Thymus (tissue), 11 donors: ENCODE data around the gene PTGER1. TPM values are rescaled to one million over a fixed set of nuclear protein-coding genes. Genes with fewer than 3 reads are reported as not detected.
"Not testable (repeated sequence)": the region's sequence is repeated elsewhere in the genome, so short reads cannot be mapped to it uniquely, and the experiment has no call there.

Source experiments
- DNase-seq, 9 donors: peaks; one replicate each; pipeline ENCODE4 v3.0.0-alpha.2; 2013; ENCODE audit warnings: low spot score in 9 of 9, low read depth in 6 of 9, missing footprints in 1 of 9
- H3K27ac ChIP-seq, 2 donors: one replicate each; pipeline ENCODE4 v1.5.1; 2013; ENCODE audit warnings: control low read depth in 1 of 2, low read depth in 1 of 2, low read length in 1 of 2, mild to moderate bottlenecking in 1 of 2, moderate library complexity in 1 of 2
- H3K27me3 ChIP-seq, 2 donors: one replicate each; pipeline ENCODE4 v1.5.1; 2013; ENCODE audit warnings: low read length in 1 of 2; ENCODE audit not compliant: control insufficient read depth in 2 of 2, insufficient read depth in 1 of 2
- H3K36me3 ChIP-seq, 2 donors: one replicate each; pipeline ENCODE4 v1.5.1; 2013; ENCODE audit warnings: low read length in 1 of 2, mild to moderate bottlenecking in 1 of 2, moderate library complexity in 1 of 2; ENCODE audit not compliant: control insufficient read depth in 2 of 2, insufficient read depth in 2 of 2
- H3K4me1 ChIP-seq, 2 donors: one replicate each; pipeline ENCODE4 v1.5.1; 2013; ENCODE audit warnings: low read length in 2 of 2; ENCODE audit not compliant: control insufficient read depth in 2 of 2, insufficient read depth in 2 of 2
- H3K4me3 ChIP-seq, 2 donors: one replicate each; pipeline ENCODE4 v1.5.1; 2013; ENCODE audit warnings: low read length in 2 of 2, control low read depth in 1 of 2, mild to moderate bottlenecking in 1 of 2
- H3K9me3 ChIP-seq, 2 donors: one replicate each; pipeline ENCODE4 v1.5.1; 2013; ENCODE audit warnings: low read length in 1 of 2, mild to moderate bottlenecking in 1 of 2; ENCODE audit not compliant: control insufficient read depth in 2 of 2, insufficient read depth in 1 of 2
- WGBS: extraction: QIAGEN DNeasy Blood & Tissue Kit; methylation state at CpG from one replicate; pipeline ENCODE4 v1.1.7; 2013; 5-methylcytosine and 5-hydroxymethylcytosine counted together
- polyA plus RNA-seq: library from polyadenylated mRNA; stranded (reverse); fragments of 200-250 nt; gene quantifications from one replicate; pipeline ENCODE4 v1.2.3, GENCODE V29; 2013
- total RNA-seq: library from RNA; stranded (reverse); fragments of 120-200 nt; gene quantifications from one replicate; pipeline ENCODE4 v1.2.4, GENCODE V29; 2013
- donor health status: healthy.

The PTGER1 gene
- total and polyA plus RNA-seq, 2 donors: 0.11 TPM; not detected in 1

- Histone ChIP-seq H3K4me1 (peaks cover 4 to 29% of the 10 kb centered on the region in 2 donors), H3K27ac (no peak overlapping the region), H3K9me3 (peaks cover 0 to 3% of the 10 kb centered on the region in 2 donors), H3K4me3 (no peak overlapping the region), H3K27me3 (peaks cover 41 to 47% of the 10 kb centered on the region in 2 donors), H3K36me3 (peaks cover 33 to 45% of the 10 kb centered on the region in 2 donors)
- no peak for DNase-seq
- WGBS: 89% methylated on average over 46 of the region's 46 CpGs
These were observed 3.5 kb downstream of the PTGER1 start for GRCh38 chr19:14471436-14472187.

GRCh38 chr19:14470031-14470876 is 4.9 kb downstream of the PTGER1 start:
- H3K4me3 ChIP-seq: no peak overlapping the region
- no peak for DNase-seq
- peaks cover 4 to 20% of the 10 kb centered on the region in 2 donors for H3K4me1 ChIP-seq
- H3K9me3 ChIP-seq: peaks cover 0 to 3% of the 10 kb centered on the region in 2 donors
- H3K27me3 ChIP-seq: peaks cover 31 to 34% of the 10 kb centered on the region in 2 donors
- 96% methylated on average over 32 of the region's 32 CpGs for WGBS
- H3K27ac ChIP-seq: no peak overlapping the region
- peaks cover 44 to 57% of the 10 kb centered on the region in 2 donors for H3K36me3 ChIP-seq

- peak overlapping the region in 1 of 2 donors; percentile 3 for H3K27ac ChIP-seq
- peaks cover 67 to 78% of the 10 kb centered on the region in 2 donors for H3K36me3 ChIP-seq
- H3K4me1 ChIP-seq: peaks cover 4 to 10% of the 10 kb centered on the region in 2 donors
- H3K4me3 ChIP-seq: no peak overlapping the region
- peaks cover 7 to 9% of the 10 kb centered on the region in 2 donors for H3K27me3 ChIP-seq
- H3K9me3 ChIP-seq: peaks cover 0 to 3% of the 10 kb centered on the region in 2 donors
- whole genome bisulfite sequencing: 97% methylated on average over 9 of the region's 9 CpGs
- DNase-seq: no peak
These were observed 7.3 kb downstream of the PTGER1 start for GRCh38 chr19:14467816-14468215.

GRCh38 chr19:14467391-14467790 is 7.8 kb downstream of the PTGER1 start:
- no peak for DNase-seq
- WGBS: 93% methylated on average over 12 of the region's 12 CpGs
- H3K9me3 ChIP-seq: no peaks in the 10 kb centered on the region
- no peak overlapping the region for H3K4me3 ChIP-seq
- H3K27me3 ChIP-seq: peaks cover 3 to 5% of the 10 kb centered on the region in 2 donors
- peak overlapping the region in 1 of 2 donors; percentile 3 for H3K27ac ChIP-seq
- H3K4me1 ChIP-seq: peaks cover 2 to 6% of the 10 kb centered on the region in 2 donors
- H3K36me3 ChIP-seq: peaks cover 71 to 82% of the 10 kb centered on the region in 2 donors

GRCh38 chr19:14463747-14464146 is 11.4 kb downstream of the PTGER1 start:
- 98% methylated on average over 21 of the region's 21 CpGs for WGBS
- H3K27me3 ChIP-seq: no peaks in the 10 kb centered on the region
- no peak overlapping the region for H3K4me3 ChIP-seq
- H3K27ac ChIP-seq: no peak overlapping the region
- H3K9me3 ChIP-seq: no peaks in the 10 kb centered on the region
- no peaks in the 10 kb centered on the region for H3K4me1 ChIP-seq
- DNase-seq: no peak
- peaks cover 71 to 75% of the 10 kb centered on the region in 2 donors for H3K36me3 ChIP-seq

- peaks cover 66 to 76% of the 10 kb centered on the region in 2 donors for H3K36me3 ChIP-seq
- not testable (repeated sequence) for H3K27ac ChIP-seq, H3K27me3 ChIP-seq, DNase-seq, H3K4me1 ChIP-seq, H3K9me3 ChIP-seq, H3K4me3 ChIP-seq
- 98% methylated on average over 7 of the region's 7 CpGs for WGBS
These were observed 12.8 kb downstream of the PTGER1 start for GRCh38 chr19:14462401-14462800.

GRCh38 chr19:14460935-14461334 is 14.2 kb downstream of the PTGER1 start:
- Histone ChIP-seq H3K36me3 (peaks cover 60 to 65% of the 10 kb centered on the region in 2 donors), H3K27ac (no peak overlapping the region), H3K4me3 (no peak overlapping the region), H3K9me3 (peaks cover 0 to 1% of the 10 kb centered on the region in 2 donors), H3K27me3 (no peaks in the 10 kb centered on the region), H3K4me1 (no peaks in the 10 kb centered on the region)
- no peak for DNase-seq
- WGBS: 72% methylated on average over 2 of the region's 2 CpGs

GRCh38 chr19:14459703-14460102 is 15.5 kb downstream of the PTGER1 start:
- H3K9me3 ChIP-seq: peaks cover 0 to 1% of the 10 kb centered on the region in 2 donors
- H3K27me3 ChIP-seq: no peaks in the 10 kb centered on the region
- H3K4me3 ChIP-seq: no peak overlapping the region
- peaks cover 59% of the 10 kb centered on the region in 2 donors for H3K36me3 ChIP-seq
- H3K4me1 ChIP-seq: no peaks in the 10 kb centered on the region
- H3K27ac ChIP-seq: no peak overlapping the region
- 92% methylated on average over 5 of the region's 5 CpGs for WGBS
- no peak for DNase-seq

- H3K9me3 ChIP-seq: not testable (repeated sequence)
These were observed 22.9 kb downstream of the PTGER1 start for GRCh38 chr19:14452303-14452702.

More at GRCh38 chr19:14452303-14452702, 22.9 kb downstream of the PTGER1 start:
- WGBS: 97% methylated on average over 3 of the region's 3 CpGs
- H3K4me1 ChIP-seq, H3K27ac ChIP-seq, H3K4me3 ChIP-seq, H3K27me3 ChIP-seq, DNase-seq: not testable (repeated sequence)
- H3K36me3 ChIP-seq: peaks cover 49 to 65% of the 10 kb centered on the region in 2 donors
